Measurements from ENCODE around the gene PPP1R37. TPM values are rescaled to one million over a fixed set of nuclear protein-coding genes. Genes with fewer than 3 reads are reported as not detected.

Gene PPP1R37
- total and polyA plus RNA-seq, 2 of the 8 experiments (the other 6 are each of a cell fraction or from before 2014, with no cell fraction given) = 14.6 to 25.7 TPM

GRCh38 chr19:45050036-45050435 is 42.9 kb upstream of the PPP1R37 start:
- H3K9me3 ChIP-seq (ENCODE audit: insufficient read depth in 2 of 2, low read depth in 1 of 2, low read length in 1 of 2) = no peaks in the 10 kb centered on the region
- H3K36me3 ChIP-seq (ENCODE audit: control insufficient read depth in 2 of 4, insufficient read depth in 4 of 4, low read length in 3 of 4) = peaks cover 2 to 31% (median 10%) of the 10 kb centered on the region in 4 experiments; a peak in 6 of 8 replicates
- no peak overlapping the region; the same call in 1 of the 2 replicates for H2BK5ac ChIP-seq (ENCODE audit: low read depth, low read length)
- H3K56ac ChIP-seq (replicated peaks; ENCODE audit: insufficient read length, low read depth, low read length) = no peak overlapping the region
- H3K9ac ChIP-seq (replicated peaks in 1 of 4; ENCODE audit: extremely low read depth in 1 of 4, low read depth in 3 of 4, low read length in 3 of 4) = no peak overlapping the region
- no peak for FAIRE-seq
- H3K4me3 ChIP-seq (ENCODE audit: extremely low read depth in 1 of 4, insufficient read depth in 2 of 4, low read depth in 3 of 4, low read length in 4 of 4) = no peak overlapping the region
- H4K20me1 ChIP-seq (replicated peaks in 1 of 2; ENCODE audit: control insufficient read depth in 1 of 2, insufficient read depth in 2 of 2, low read length in 2 of 2) = peaks cover 17 to 20% of the 10 kb centered on the region in 2 experiments
- H4K91ac ChIP-seq (replicated peaks; ENCODE audit: insufficient read length, low read length) = no peak overlapping the region
- no peak overlapping the region for H2BK120ac ChIP-seq (replicated peaks; ENCODE audit: low read depth, low read length)
- no peak for DNase-seq (ENCODE audit: low read depth in 1 of 2, low spot score in 2 of 2)
- H4K5ac ChIP-seq (ENCODE audit: insufficient read length, low read depth, low read length) = no peak overlapping the region
- H4K8ac ChIP-seq (ENCODE audit: extremely low read depth, insufficient read depth, low read length) = no peak overlapping the region
- H3K27me3 ChIP-seq (replicated peaks in 1 of 4; ENCODE audit: control insufficient read depth in 3 of 4, extremely low read depth in 1 of 4, insufficient read depth in 3 of 4, low read length in 3 of 4) = no peaks in the 10 kb centered on the region
- ChIA-PET POLR2A (ENCODE audit: partially characterized antibody) (interaction anchor here (1.1 to 1.5 kb wide), 7 partner anchors 9 to 30 kb away, joined by 3 to 11 read pairs (median 3); partner anchors contain the start of gene CLASRP), CTCF (ENCODE audit: partially characterized antibody) (interaction anchor here (1.4 to 2.3 kb wide), 5 partner anchors 10 to 87 kb away, joined by 3 to 11 read pairs (median 5); no protein-coding TSS in a partner anchor)
- no peak overlapping the region for H3K14ac ChIP-seq (ENCODE audit: insufficient read length)
- H2AK5ac ChIP-seq (ENCODE audit: low read depth, low read length) = no peak overlapping the region
- H3K79me1 ChIP-seq (ENCODE audit: low read depth, low read length) = peaks cover 11% of the 10 kb centered on the region
- peaks cover 0 to 45% of the 10 kb centered on the region in 2 experiments; a peak in 2 of 4 replicates for H3K79me2 ChIP-seq (ENCODE audit: control insufficient read depth in 1 of 2, insufficient read depth in 2 of 2, low read length in 2 of 2)
- H3K23ac ChIP-seq (ENCODE audit: insufficient read length) = no peak overlapping the region
- no peak overlapping the region for H2BK15ac ChIP-seq (ENCODE audit: low read length)
- 98% methylated on average over 5 of the region's 6 CpGs; no CpG with 5 or more reads in 1 of the 2 experiments for WGBS, 2 experiments (ENCODE audit: extremely low coverage in 1 of 2, insufficient coverage in 1 of 2, insufficient read length in 1 of 2, insufficient replicate concordance in 2 of 2, low coverage in 1 of 2, low lambda C conversion rate in 2 of 2, missing lambda C conversion rate in 1 of 2)
- no peak overlapping the region for H2BK20ac ChIP-seq (ENCODE audit: low read length)
- H3K27ac ChIP-seq (ENCODE audit: low read depth, low read length) = no peak overlapping the region
- TF ChIP-seq SAP30 (IDR thresholded peaks at IDR 0.05; ENCODE audit: insufficient read depth, insufficient replicate concordance, low read length) (no peak), MAFK (IDR thresholded peaks at IDR 0.05; ENCODE audit: low read depth, low read length) (no peak), JUN (IDR thresholded peaks at IDR 0.05; ENCODE audit: low read depth, low read length) (no peak), NRF1 (IDR thresholded peaks at IDR 0.05; ENCODE audit: low read depth, low read length) (no peak), TCF12 (IDR thresholded peaks at IDR 0.05; ENCODE audit: low read depth, low read length) (no peak), MAX (IDR thresholded peaks at IDR 0.05) (no peak), CHD2 (IDR thresholded peaks at IDR 0.05; ENCODE audit: low read length) (no peak)
- no peak overlapping the region for H3K18ac ChIP-seq (ENCODE audit: extremely low read depth, low read length)
- H3K4ac ChIP-seq (replicated peaks; ENCODE audit: insufficient read length, low read depth, low read length) = no peak overlapping the region
- H2AFZ ChIP-seq (ENCODE audit: low read length) = no peak overlapping the region
- no peak overlapping the region for H3K4me2 ChIP-seq (ENCODE audit: insufficient read depth in 1 of 2, low read depth in 2 of 2, low read length in 2 of 2)
- H3K23me2 ChIP-seq (ENCODE audit: low read depth, low read length) = no peaks in the 10 kb centered on the region
- H2BK12ac ChIP-seq (ENCODE audit: low read depth, low read length) = no peak overlapping the region
- no peaks in the 10 kb centered on the region for H3K4me1 ChIP-seq (replicated peaks in 1 of 4; ENCODE audit: control insufficient read depth in 3 of 4, insufficient read depth in 4 of 4, low read length in 3 of 4)
